Cardiac septum (tissue), 1 donor: ENCODE results near the gene GRPEL1. TPM values are rescaled to one million over a fixed set of nuclear protein-coding genes. Genes with fewer than 3 reads are reported as not detected.

Experiments used
- DNase-seq: peaks from one replicate; pipeline ENCODE4 v3.0.0-alpha.2; 2020; ENCODE audit warnings: low spot score
- intact Hi-C: fragments of 100-400 bp; cut with DNase I; formaldehyde crosslinking; loops from one replicate; pipeline ENCODE4 v1.14.0; 2022
- total RNA-seq: library from RNA; stranded (reverse); fragmentation: NEBNext Ultra II Directional; extraction: Animal tissue kit (Norgen Biotek cat#: 25700); gene quantifications from one replicate; pipeline ENCODE4 v1.2.1, GENCODE V29; 2021
- donor health status: DM: no; HTN: no; CAD: no.

The GRPEL1 gene
- total RNA-seq, 1 donor from 2014 or later: 43.5 TPM

- no peak for DNase-seq
- intact Hi-C loops: no loop called here
Measured at GRCh38 chr4:7032596-7032995, 35.3 kb downstream of the GRPEL1 start.

- DNase-seq: no peak
Measured at GRCh38 chr4:7031558-7032449, 36.1 kb downstream of the GRPEL1 start.

GRCh38 chr4:7030856-7031255 is 37.0 kb downstream of the GRPEL1 start:
- DNase-seq: no peak
- intact Hi-C loops: no loop called here

More at GRCh38 chr4:7031558-7032449, 36.1 kb downstream of the GRPEL1 start:
- intact Hi-C loops: no loop called here

GRCh38 chr4:7029921-7030320 is 37.9 kb downstream of the GRPEL1 start:
- intact Hi-C loops: no loop called here
- no peak for DNase-seq

GRCh38 chr4:7029212-7029611 is 38.7 kb downstream of the GRPEL1 start:
- no peak for DNase-seq
- intact Hi-C loops: no loop called here

GRCh38 chr4:7027913-7028312 is 40.0 kb downstream of the GRPEL1 start:
- no peak for DNase-seq
- intact Hi-C loops: no loop called here

- intact Hi-C loops: no loop called here
- no peak for DNase-seq
Measured at GRCh38 chr4:7027284-7027683, 40.6 kb downstream of the GRPEL1 start.

- no peak for DNase-seq
- intact Hi-C loops: no loop called here
Measured at GRCh38 chr4:7026107-7026506, 41.8 kb downstream of the GRPEL1 start.

GRCh38 chr4:7025040-7025602 is 42.7 kb downstream of the GRPEL1 start:
- intact Hi-C loops: no loop called here
- no peak for DNase-seq

- no peak for DNase-seq
- intact Hi-C loops: no loop called here
Measured at GRCh38 chr4:7024336-7024890, 43.5 kb downstream of the GRPEL1 start.

- intact Hi-C loops: no loop called here
- no peak for DNase-seq
Measured at GRCh38 chr4:7023901-7024300, 44.0 kb downstream of the GRPEL1 start.

- DNase-seq: no peak
- intact Hi-C loops: no loop called here
Measured at GRCh38 chr4:7023486-7023885, 44.4 kb downstream of the GRPEL1 start.

- intact Hi-C loops: no loop called here
- no peak for DNase-seq
Measured at GRCh38 chr4:7021930-7022664, 45.8 kb downstream of the GRPEL1 start.

GRCh38 chr4:7021355-7021754 is 46.5 kb downstream of the GRPEL1 start:
- intact Hi-C loops: no loop called here
- no peak for DNase-seq

- intact Hi-C loops: no loop called here
- no peak for DNase-seq
Measured at GRCh38 chr4:7020856-7021255, 47.0 kb downstream of the GRPEL1 start.

GRCh38 chr4:7020290-7020689 is 47.6 kb downstream of the GRPEL1 start:
- intact Hi-C loops: no loop called here
- no peak for DNase-seq

- intact Hi-C loops: no loop called here
- DNase-seq: no peak
Measured at GRCh38 chr4:7019367-7019766, 48.5 kb downstream of the GRPEL1 start.

- no peak for DNase-seq
- intact Hi-C loops: no loop called here
Measured at GRCh38 chr4:7018281-7018680, 49.6 kb downstream of the GRPEL1 start.

- intact Hi-C loops: no loop called here
Measured at GRCh38 chr4:7017446-7018048, 50.3 kb downstream of the GRPEL1 start.

GRCh38 chr4:7016512-7016911 is 51.4 kb downstream of the GRPEL1 start:
- intact Hi-C loops: no loop called here

More at GRCh38 chr4:7017446-7018048, 50.3 kb downstream of the GRPEL1 start:
- DNase-seq: no peak

More at GRCh38 chr4:7016512-7016911, 51.4 kb downstream of the GRPEL1 start:
- DNase-seq: no peak
